ENCODE measurements around the gene ZNF442.

The ZNF442 gene

DNA sequence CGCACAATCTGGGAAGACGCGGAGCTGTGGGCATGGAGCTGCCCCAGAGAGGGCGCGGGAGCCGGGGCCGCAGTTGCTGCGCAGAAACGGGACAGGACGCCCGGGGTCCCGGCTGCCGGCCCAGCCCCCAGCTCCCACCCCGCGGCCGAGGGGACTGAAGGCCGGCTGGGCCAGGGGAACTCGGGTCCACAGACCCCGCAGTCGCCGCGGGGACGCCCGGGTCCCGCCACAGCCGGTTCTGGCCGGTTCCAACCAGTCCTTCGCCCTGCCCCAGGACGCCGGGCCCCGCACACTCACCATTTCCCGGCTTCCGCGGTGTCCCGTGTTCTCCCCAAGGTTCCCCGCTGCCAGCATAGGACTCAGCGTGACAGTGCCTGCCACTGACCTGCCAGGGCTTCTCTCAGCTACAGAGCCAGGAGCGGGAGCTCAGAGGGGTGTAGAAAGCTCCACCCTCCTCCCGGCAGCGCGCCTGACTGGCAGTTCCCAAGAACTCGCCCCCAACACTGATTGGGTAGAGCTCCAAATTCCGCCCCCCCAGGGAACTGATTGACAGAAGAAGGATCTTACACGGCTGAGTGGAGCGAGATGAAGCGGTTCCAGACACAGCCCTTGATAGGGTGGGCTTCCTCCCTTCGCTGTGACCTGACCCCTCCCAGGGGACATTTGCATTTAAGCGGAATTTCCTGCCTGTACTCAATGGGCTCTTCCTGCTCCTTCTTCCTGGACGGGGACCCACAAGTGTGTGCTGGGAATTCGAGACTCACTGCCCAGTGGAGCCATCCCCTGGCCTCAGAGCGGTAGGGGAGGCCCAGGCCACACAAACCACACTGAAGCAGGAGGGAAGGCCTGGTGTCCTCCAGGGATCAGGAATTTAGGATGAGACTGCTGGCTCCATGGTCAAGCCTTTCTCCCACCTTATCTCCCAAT lies at the start of gene ZNF442:
ZNF442 (minus strand) TSS at position 448 of the 927 bp plus-strand sequence. CDS start 2,052 bp downstream, outside the sequence.
- TF ChIP-seq GATA2 (IDR thresholded peaks at IDR 0.05; ENCODE audit: low read depth, low read length) = peak; percentile 66
- TF ChIP-seq GATA3 (IDR thresholded peaks at IDR 0.05; ENCODE audit: low read depth, low read length) = no peak

GRCh38 chr19:12411893-12412292 lies 46.4 kb upstream of the ZNF442 start:
- TF ChIP-seq GATA2 (IDR thresholded peaks at IDR 0.05; ENCODE audit: low read depth, low read length) (no peak), GATA3 (IDR thresholded peaks at IDR 0.05; ENCODE audit: low read depth, low read length) (no peak)

DNA sequence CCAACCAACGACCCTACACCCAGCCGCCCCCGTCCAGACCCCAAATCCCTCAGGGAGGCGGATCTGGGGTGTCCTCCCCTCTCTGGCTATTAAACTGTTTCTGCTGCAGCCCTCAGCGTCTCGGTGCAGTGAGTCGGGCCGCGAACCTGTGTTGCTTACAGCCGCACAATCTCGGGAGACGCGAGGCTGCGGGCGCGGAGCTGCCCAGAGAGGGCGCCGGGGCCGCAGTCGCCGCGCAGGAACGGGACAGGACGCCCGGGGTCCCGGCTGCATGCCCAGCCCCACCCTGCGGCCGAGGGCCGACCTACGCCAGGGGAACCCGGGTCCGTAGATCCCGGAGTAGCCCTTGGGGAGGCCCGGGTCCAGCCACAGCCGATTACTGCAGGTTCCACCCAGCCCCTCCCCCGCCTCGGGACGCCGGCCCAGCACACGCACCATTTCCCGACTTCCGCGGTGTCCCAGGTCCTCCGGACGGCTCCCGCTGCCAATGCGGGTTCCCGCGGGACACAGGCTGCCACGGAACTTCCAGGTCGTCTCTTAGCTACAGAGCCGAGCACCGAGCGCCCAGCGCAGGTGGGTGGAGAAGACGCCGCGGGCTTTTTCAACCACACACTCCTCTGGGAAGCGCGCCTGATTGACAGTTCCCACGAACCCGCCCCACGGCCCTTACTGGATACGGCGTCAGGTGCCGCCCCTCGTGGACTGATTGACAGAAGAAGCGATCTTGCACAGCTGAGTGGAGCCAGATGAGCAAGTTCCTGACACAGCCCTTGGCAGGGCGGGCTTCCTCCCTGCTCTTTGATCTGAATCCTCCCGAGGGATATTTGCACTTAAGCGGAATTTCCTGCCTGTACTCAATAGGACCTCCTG lies 35.4 kb upstream of the ZNF442 start, which contains the start of gene ZNF799:
ZNF799 (minus strand) TSS at position 639 of the 870 bp plus-strand sequence; CDS start at position 438, 201 bp downstream.
- TF ChIP-seq GATA3 (IDR thresholded peaks at IDR 0.05; ENCODE audit: low read depth, low read length) (no peak), GATA2 (IDR thresholded peaks at IDR 0.05; ENCODE audit: low read depth, low read length) (no peak)

GRCh38 chr19:12380444-12380737 lies 14.9 kb upstream of the ZNF442 start:
- TF ChIP-seq GATA2 (IDR thresholded peaks at IDR 0.05; ENCODE audit: low read depth, low read length) (no peak), GATA3 (IDR thresholded peaks at IDR 0.05; ENCODE audit: low read depth, low read length) (no peak)

DNA sequence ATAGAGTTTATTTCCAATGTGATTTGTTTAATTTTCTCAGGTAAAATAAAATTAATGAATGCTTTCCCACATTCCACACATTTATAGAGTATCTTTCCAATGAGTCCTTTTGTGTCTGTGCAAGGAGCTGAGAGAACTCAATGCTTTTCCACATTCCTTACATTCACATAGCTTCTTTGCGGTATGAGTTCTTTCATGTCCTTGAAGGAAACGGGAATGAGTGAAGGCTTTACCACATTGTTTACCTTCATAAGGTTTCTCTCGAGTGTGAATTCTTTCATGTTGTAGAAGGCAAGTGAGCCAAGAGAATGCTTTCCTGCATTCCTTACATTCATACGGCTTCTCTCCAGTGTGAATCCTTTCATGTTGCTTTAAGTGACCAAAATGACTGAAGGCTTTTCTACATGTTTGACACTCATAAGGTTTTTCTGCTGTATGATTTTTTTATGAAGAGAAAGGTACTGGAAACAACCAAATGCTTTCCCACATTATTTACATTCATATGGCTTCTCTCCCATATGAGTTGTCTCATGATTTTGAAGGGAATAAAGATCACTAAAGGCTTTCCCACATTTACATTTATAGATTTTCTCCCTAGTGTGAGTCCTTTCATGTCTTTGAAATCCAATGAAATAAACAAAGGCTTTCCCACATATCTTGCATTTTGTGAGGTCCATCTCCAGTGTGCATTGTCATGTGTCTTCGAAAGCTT lies 14.4 kb upstream of the ZNF442 start:
- TF ChIP-seq GATA3 (IDR thresholded peaks at IDR 0.05; ENCODE audit: low read depth, low read length) = no peak
- TF ChIP-seq GATA2 (IDR thresholded peaks at IDR 0.05; ENCODE audit: low read depth, low read length) = no peak

DNA sequence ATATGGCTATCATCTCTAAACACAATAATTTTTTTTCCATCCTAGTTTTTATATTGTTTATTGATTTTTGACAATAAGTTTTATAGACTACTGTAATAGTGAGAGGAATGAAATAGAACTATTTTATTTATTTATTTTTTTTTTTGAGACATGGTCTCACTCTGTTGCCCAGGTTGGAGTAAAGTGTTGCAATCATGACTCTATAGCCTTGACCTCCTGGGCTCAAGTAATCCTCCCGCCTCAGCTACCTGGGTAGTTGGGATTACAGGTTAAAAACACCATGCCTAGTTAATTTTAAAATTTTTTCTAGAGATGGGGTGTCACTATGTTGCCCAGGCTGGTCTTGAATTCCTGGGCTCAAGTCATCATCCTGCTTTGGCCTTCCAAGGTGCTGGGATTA lies 8.5 kb upstream of the ZNF442 start:
- TF ChIP-seq GATA2 (IDR thresholded peaks at IDR 0.05; ENCODE audit: low read depth, low read length) = no peak
- no peak for TF ChIP-seq GATA3 (IDR thresholded peaks at IDR 0.05; ENCODE audit: low read depth, low read length)

GRCh38 chr19:12364391-12365235 lies 870 bp downstream of the ZNF442 start:
- TF ChIP-seq GATA2 (IDR thresholded peaks at IDR 0.05; ENCODE audit: low read depth, low read length) = no peak
- no peak for TF ChIP-seq GATA3 (IDR thresholded peaks at IDR 0.05; ENCODE audit: low read depth, low read length)

DNA sequence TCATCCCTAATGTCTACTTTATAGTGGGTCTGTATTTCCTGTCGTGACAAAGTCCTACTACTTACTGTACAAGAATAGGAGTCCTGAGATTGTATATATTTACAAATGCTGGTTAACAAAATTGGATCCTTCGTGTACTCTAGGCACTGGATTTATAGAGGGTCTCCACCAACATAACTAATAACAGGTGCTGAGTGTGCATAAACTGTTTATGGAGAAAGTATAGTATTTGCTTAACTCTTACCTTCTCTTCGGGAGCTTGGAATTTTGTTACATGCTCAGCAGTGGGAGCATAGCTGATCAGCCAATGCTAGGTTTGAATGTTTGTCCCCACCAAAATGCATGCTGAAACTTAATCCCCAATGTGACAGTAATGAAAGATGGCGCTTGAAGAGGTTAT lies 12.1 kb downstream of the ZNF442 start:
- no peak for TF ChIP-seq GATA3 (IDR thresholded peaks at IDR 0.05; ENCODE audit: low read depth, low read length)
- no peak for TF ChIP-seq GATA2 (IDR thresholded peaks at IDR 0.05; ENCODE audit: low read depth, low read length)

DNA sequence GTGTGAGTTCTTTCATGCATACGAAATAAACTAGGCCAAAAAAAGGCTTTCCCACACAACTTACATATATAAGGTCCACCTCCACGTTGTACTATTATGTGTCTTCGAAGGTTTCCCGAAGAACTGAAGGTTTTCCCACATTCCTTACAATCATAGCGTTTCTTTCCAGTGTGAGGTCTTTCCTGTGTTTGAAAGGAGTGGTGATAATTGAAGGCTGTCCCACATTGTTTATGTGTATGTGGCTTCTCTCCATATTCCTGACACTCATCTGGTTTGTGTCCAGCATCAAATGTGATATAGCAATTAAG lies 14.6 kb downstream of the ZNF442 start:
- no peak for TF ChIP-seq GATA2 (IDR thresholded peaks at IDR 0.05; ENCODE audit: low read depth, low read length)
- no peak for TF ChIP-seq GATA3 (IDR thresholded peaks at IDR 0.05; ENCODE audit: low read depth, low read length)

DNA sequence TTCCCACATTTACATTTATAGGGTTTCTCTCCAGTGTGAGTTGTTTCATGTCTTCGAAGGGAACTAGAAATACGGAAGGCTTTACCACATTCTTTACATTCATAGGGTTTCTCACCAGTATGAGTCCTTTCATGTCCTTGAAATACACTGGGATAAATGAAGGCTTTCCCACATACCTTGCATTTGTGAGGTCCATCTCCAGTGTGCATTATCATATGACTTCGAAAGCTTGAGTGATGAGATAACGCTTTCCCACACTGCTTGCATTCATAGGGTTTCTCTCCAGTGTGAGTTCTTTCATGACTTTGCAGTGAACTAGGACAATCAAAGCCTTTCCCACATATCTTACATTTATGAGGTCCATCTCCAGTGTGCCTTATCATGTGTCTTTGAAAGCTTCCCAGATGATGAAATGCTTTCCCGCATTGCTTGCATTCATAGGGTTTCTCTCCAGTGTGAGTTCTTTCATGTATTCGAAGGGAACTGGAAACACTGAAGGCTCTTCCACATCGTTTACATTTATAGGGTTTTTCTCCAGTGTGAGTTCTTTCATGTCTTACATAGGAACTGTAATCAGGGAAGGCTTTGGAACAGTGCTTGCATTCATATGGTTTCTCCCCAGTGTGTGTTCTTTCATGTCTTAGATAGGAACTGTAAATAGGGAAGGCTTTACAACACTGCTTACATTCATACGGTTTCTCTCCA lies 15.1 kb downstream of the ZNF442 start:
- TF ChIP-seq GATA2 (IDR thresholded peaks at IDR 0.05; ENCODE audit: low read depth, low read length) = no peak
- TF ChIP-seq GATA3 (IDR thresholded peaks at IDR 0.05; ENCODE audit: low read depth, low read length) = no peak

DNA sequence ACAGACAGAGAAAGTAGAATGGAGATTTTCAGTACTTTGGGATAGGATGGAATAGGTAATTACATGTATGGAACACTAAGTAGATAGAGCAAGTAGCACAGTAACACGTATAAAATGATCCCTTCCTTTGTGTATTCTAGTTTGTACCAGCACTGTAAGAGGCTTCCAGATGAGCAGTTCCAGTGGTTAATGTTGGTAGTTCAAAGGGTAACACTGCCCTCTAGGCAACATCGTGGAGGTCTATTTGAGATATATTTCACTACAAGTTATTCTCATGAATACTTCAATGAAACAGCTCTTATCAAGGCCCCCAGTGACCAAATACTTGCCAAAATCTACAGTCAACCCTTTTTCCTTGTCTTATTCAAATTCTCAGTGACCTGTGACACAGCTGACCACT lies 18.6 kb downstream of the ZNF442 start:
- TF ChIP-seq GATA3 (IDR thresholded peaks at IDR 0.05; ENCODE audit: low read depth, low read length) = no peak

DNA sequence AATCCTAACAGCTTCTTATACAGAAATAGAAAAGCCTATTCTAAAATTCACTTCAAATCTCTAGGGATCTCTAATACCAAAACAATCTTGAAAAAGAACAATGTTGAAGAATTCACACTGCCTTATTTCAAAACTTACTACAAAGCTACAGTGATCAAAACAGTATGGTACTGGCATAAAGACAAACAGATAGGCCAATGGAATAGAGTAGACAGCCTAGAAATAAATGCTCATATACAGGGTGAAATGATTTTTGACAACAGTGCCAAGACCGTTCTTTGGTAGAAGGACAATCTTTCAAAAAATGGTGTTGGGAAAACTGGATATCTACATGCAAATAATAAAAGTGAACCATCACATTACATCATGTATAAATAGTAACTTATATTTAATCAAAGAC lies 20.3 kb downstream of the ZNF442 start:
- TF ChIP-seq GATA3 (IDR thresholded peaks at IDR 0.05; ENCODE audit: low read depth, low read length) = no peak
- TF ChIP-seq GATA2 (IDR thresholded peaks at IDR 0.05; ENCODE audit: low read depth, low read length) = no peak

Data from SH-SY5Y (cell line).